Measurements from ENCODE around the gene TRMO. TPM values are rescaled to one million over a fixed set of nuclear protein-coding genes. Genes with fewer than 3 reads are reported as not detected.

The TRMO gene
- total and polyA plus RNA-seq, 2 of the 8 experiments (the other 6 are each of a cell fraction or from before 2014, with no cell fraction given) = 4.6 to 5.6 TPM

DNA sequence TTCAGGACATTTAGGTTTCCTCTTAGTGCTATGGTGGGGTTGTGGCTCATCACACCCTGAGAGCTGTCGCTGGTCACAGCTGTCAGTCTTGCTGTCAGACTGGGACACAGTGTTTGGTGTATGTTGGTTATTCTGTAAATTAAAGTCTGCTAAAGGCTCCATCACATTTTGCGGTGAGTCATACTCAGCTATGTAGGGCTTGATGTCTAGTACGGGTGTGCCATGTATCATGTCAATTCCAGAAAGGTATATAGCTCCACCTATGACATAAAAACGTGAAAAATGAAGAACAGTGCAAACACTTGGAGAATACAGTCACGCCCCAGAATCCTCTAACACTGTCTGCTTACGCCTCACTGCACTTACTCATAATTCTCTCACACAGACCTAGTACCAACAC is 11.9 kb downstream of the TRMO start:
- POLR2A ChIA-PET (ENCODE audit: partially characterized antibody) = interaction anchor here (1.0 to 1.4 kb wide), 2 partner anchors 8 to 19 kb away, joined by 3 read pairs; no protein-coding TSS in a partner anchor
- peaks cover 0 to 4% (median 1%) of the 10 kb centered on the region in 4 experiments; a peak in 3 of 8 replicates for H3K36me3 ChIP-seq (ENCODE audit: control insufficient read depth in 2 of 4, insufficient read depth in 4 of 4, low read length in 3 of 4)
- TF ChIP-seq SP1 (IDR thresholded peaks at IDR 0.05; ENCODE audit: low read depth, low read length) (no peak), TAF1 (IDR thresholded peaks at IDR 0.05; ENCODE audit: low read depth, low read length) (no peak), POU5F1 (IDR thresholded peaks at IDR 0.05; ENCODE audit: low read depth, low read length) (no peak), GTF2F1 (IDR thresholded peaks at IDR 0.05; ENCODE audit: borderline replicate concordance, low read depth, low read length) (no peak), RBBP5 (IDR thresholded peaks at IDR 0.05; ENCODE audit: borderline replicate concordance, low read depth, low read length) (no peak), EP300 (IDR thresholded peaks at IDR 0.05; ENCODE audit: borderline replicate concordance in 1 of 2, low read depth in 2 of 2, low read length in 2 of 2) (no peak), TEAD4 (IDR thresholded peaks at IDR 0.05; ENCODE audit: low read depth, low read length) (no peak)

More for the DNA sequence above, 11.9 kb downstream of the TRMO start:
- no peaks in the 10 kb centered on the region for H3K23me2 ChIP-seq (ENCODE audit: low read depth, low read length)
- H3K23ac ChIP-seq (ENCODE audit: insufficient read length) = no peak overlapping the region
- H3K18ac ChIP-seq (ENCODE audit: extremely low read depth, low read length) = no peak overlapping the region
- no peak overlapping the region for H2BK20ac ChIP-seq (ENCODE audit: low read length)
- no peak overlapping the region for H4K5ac ChIP-seq (ENCODE audit: insufficient read length, low read depth, low read length)
- WGBS, 2 experiments (ENCODE audit: extremely low coverage in 1 of 2, insufficient coverage in 1 of 2, insufficient read length in 1 of 2, insufficient replicate concordance in 2 of 2, low coverage in 1 of 2, low lambda C conversion rate in 2 of 2, missing lambda C conversion rate in 1 of 2) = 95% methylated on average over 6 of the region's 6 CpGs; no CpG with 5 or more reads in 1 of the 2 experiments
- H2BK5ac ChIP-seq (ENCODE audit: low read depth, low read length) = no peak overlapping the region
- no peak overlapping the region for H2BK12ac ChIP-seq (ENCODE audit: low read depth, low read length)
- no peak overlapping the region for H3K4me3 ChIP-seq (ENCODE audit: extremely low read depth in 1 of 4, insufficient read depth in 2 of 4, low read depth in 3 of 4, low read length in 4 of 4)
- no peak overlapping the region for H3K56ac ChIP-seq (replicated peaks; ENCODE audit: insufficient read length, low read depth, low read length)
- no peak overlapping the region for H3K14ac ChIP-seq (ENCODE audit: insufficient read length)
- DNase-seq (ENCODE audit: low read depth in 1 of 2, low spot score in 2 of 2) (no peak), FAIRE-seq (no peak)
- no peak overlapping the region for H3K4me2 ChIP-seq (ENCODE audit: insufficient read depth in 1 of 2, low read depth in 2 of 2, low read length in 2 of 2)
- H3K79me2 ChIP-seq (ENCODE audit: control insufficient read depth in 1 of 2, insufficient read depth in 2 of 2, low read length in 2 of 2) = no peaks in the 10 kb centered on the region
- no peak overlapping the region for H4K91ac ChIP-seq (replicated peaks; ENCODE audit: insufficient read length, low read length)
- no peak overlapping the region for H3K9ac ChIP-seq (replicated peaks in 1 of 4; ENCODE audit: extremely low read depth in 1 of 4, low read depth in 3 of 4, low read length in 3 of 4)
- no peaks in the 10 kb centered on the region for H3K4me1 ChIP-seq (replicated peaks in 1 of 4; ENCODE audit: control insufficient read depth in 3 of 4, insufficient read depth in 4 of 4, low read length in 3 of 4)
- H4K8ac ChIP-seq (ENCODE audit: extremely low read depth, insufficient read depth, low read length) = no peak overlapping the region
- H2AFZ ChIP-seq (ENCODE audit: low read length) = no peak overlapping the region
- no peak overlapping the region for H3K4ac ChIP-seq (replicated peaks; ENCODE audit: insufficient read length, low read depth, low read length)
- no peak overlapping the region for H3K27ac ChIP-seq (ENCODE audit: low read depth, low read length)
- peaks cover 0 to 2% of the 10 kb centered on the region in 2 experiments for H4K20me1 ChIP-seq (replicated peaks in 1 of 2; ENCODE audit: control insufficient read depth in 1 of 2, insufficient read depth in 2 of 2, low read length in 2 of 2)
- H2BK120ac ChIP-seq (replicated peaks; ENCODE audit: low read depth, low read length) = no peak overlapping the region
- H2AK5ac ChIP-seq (ENCODE audit: low read depth, low read length) = no peak overlapping the region
- no peak overlapping the region for H2BK15ac ChIP-seq (ENCODE audit: low read length)
- CTCF ChIA-PET (ENCODE audit: partially characterized antibody) = interaction anchor here (0.7 to 4.3 kb wide), 4 partner anchors 9 to 19 kb away, joined by 3 to 34 read pairs (median 15); no protein-coding TSS in a partner anchor
- no peaks in the 10 kb centered on the region for H3K27me3 ChIP-seq (replicated peaks in 1 of 4; ENCODE audit: control insufficient read depth in 3 of 4, extremely low read depth in 1 of 4, insufficient read depth in 3 of 4, low read length in 3 of 4)
- no peaks in the 10 kb centered on the region for H3K9me3 ChIP-seq (ENCODE audit: insufficient read depth in 2 of 2, low read depth in 1 of 2, low read length in 1 of 2)
- H3K79me1 ChIP-seq (ENCODE audit: low read depth, low read length) = peaks cover 3% of the 10 kb centered on the region; the same call in 1 of the 2 replicates

Data from H1 (cell line).